ENCODE measurements around the gene LARGE1.

The LARGE1 gene

DNA sequence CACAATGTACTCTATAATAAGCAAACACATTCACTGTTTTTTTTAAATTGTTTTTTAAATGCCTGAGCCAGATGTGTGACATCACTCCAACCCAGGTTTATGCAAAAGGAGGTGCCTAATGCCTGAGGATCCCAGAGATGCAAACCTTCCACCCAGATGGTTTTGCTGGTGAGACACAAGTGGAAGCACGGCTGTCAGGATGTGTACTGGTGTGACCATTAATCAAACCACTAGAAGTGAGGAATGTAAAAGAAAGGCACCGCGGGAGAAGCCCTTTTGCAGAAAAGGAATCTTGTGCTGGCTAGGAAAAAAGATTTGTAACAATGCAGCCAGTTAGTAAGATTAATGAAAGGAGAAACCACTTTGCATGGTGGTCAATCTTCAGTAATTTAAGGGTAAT, 407.4 kb downstream of the LARGE1 start:
- TF ChIP-seq, protein P1, sequence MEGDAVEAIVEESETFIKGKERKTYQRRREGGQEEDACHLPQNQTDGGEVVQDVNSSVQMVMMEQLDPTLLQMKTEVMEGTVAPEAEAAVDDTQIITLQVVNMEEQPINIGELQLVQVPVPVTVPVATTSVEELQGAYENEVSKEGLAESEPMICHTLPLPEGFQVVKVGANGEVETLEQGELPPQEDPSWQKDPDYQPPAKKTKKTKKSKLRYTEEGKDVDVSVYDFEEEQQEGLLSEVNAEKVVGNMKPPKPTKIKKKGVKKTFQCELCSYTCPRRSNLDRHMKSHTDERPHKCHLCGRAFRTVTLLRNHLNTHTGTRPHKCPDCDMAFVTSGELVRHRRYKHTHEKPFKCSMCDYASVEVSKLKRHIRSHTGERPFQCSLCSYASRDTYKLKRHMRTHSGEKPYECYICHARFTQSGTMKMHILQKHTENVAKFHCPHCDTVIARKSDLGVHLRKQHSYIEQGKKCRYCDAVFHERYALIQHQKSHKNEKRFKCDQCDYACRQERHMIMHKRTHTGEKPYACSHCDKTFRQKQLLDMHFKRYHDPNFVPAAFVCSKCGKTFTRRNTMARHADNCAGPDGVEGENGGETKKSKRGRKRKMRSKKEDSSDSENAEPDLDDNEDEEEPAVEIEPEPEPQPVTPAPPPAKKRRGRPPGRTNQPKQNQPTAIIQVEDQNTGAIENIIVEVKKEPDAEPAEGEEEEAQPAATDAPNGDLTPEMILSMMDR (IDR thresholded peaks at IDR 0.05; ENCODE audit: low read depth, low read length): no peak

DNA sequence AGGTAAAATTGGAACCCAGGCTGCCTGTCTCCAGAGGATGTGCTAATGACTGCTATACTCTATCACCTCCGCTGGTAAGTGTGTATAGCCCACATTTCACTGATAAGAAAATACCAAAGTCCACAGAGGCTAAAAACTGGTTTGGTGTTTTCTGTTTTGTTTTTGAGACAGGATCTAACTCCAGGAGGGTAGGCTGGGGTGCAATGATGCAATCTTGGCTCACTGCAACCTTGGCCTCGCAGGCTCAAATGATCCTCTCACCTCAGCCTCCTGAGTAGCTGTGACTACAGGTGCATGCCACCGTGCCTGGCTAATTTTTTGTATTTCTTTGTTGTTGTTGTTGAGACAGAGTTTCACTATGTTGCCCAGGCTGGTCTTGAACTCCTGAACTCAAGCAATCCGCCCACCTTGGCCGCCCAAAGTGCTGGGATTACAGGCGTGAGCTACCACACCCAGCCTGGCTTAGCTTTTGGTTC, 409.8 kb downstream of the LARGE1 start:
- TF ChIP-seq, protein P1 (IDR thresholded peaks at IDR 0.05; ENCODE audit: low read depth, low read length): no peak
- no peak for DNase-seq (ENCODE audit: extremely low read depth, low read depth)

More for the DNA sequence above, 407.4 kb downstream of the LARGE1 start:
- no peak for DNase-seq (ENCODE audit: extremely low read depth, low read depth)

DNA sequence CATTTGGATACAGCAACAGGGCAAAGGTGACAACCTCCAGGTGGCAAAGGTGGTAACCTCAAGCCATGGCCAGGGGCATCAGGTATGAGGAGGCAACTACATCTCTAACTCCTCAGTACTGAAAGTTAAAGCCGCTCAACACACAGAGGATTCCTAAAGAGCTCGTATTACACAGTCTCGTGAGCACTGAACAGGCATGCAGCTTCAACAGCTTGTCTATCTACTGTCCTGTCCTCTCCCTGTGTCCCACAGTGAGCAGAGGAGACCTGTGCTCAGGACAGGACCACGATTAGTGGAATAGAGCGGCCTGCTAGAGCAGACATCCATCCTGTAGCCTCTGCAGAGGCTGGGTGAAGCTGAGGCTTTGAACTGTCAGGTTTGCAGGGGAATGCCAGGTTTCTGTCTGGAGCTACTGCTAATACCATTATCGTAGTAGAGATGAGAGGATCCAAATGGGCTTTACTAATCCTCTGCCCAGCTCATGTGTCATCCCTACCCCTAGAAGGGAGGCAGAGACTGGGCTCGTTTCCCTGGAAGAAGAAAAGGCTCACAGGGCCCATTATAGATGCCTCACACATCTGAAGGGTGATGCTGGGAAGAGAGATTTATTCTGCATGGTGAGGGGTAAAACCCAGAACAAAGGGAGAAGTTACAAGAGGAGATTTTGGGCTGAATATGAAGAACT, 415.2 kb downstream of the LARGE1 start:
- no peak for DNase-seq (ENCODE audit: extremely low read depth, low read depth)

DNA sequence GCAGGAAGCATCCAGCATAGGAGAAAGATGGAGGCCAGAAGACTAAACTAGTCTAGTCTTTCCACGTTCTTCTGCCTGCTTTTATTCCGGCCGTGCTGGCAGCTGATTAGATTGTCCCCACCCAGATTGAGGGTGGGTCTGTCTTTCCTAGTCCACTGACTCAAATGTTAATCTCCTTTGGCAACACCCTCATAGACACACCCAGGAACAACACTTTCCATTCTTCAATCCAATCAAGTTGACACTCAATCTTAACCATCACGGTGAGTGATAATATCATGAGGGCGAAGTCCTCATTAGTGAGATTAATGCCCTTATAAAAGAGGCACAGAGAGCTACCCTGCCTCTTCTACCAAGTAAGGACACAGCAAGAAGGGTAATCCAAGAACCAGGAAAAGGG, 424.2 kb downstream of the LARGE1 start:
- DNase-seq (ENCODE audit: extremely low read depth, low read depth): no peak
- TF ChIP-seq, protein P1 (IDR thresholded peaks at IDR 0.05; ENCODE audit: low read depth, low read length): no peak

More for the DNA sequence above, 415.2 kb downstream of the LARGE1 start:
- TF ChIP-seq, protein P1 (IDR thresholded peaks at IDR 0.05; ENCODE audit: low read depth, low read length): no peak

DNA sequence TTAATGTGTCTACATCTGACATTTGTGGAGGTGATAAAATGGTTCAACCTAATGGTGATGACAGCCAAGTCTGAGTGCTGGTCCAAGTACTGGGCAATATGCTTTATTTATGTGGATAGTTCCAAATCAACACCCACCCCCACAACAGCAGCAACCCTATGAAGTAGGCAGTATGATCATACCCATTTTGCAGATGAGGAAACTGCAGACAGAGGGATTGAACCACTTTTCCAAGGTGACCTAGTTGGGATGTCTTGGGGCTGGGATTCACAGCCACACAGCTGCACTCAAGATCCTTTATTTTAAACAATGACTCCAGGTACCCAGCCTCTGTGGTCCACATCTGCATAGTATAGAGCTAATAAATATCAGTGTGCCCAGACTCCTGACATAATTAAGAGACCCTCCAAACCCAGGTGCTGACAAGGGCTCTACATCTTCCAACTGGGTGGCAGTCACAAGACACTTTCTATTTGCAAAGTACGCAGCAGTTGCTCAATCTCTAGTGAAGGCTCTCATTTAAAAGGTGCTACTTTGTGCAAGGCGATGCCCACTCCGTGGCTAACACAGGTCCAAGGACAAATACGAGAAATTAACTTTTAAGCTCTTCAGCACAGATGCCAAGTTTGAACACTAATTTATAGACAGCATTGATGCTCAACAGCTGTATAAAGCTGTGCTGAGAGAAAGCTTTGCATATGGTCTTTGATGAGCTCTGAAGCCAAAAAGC, 426.6 kb downstream of the LARGE1 start:
- TF ChIP-seq, protein P1 (IDR thresholded peaks at IDR 0.05; ENCODE audit: low read depth, low read length): no peak

DNA sequence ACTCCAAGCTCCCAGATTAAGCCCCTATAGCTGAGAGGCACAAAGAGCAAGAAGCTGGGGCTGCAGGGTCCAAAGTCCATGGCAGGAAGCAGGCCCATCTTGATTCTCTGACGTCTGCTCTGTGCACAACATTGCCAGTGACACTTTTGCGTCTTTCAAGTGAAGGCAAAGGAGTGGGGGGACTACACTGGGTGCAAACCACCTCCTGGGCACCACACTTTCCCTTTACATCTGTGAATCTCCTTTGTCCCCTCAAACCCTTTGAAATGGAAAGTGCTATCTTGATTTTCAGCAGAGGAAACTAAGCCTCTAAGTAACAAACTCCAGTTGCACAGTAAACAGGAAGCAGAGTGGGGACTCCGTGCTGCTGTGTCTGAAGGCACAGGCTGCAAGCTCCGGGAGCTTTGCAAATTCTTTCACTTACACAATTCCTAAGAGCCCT, 428.0 kb downstream of the LARGE1 start:
- TF ChIP-seq, protein P1 (IDR thresholded peaks at IDR 0.05; ENCODE audit: low read depth, low read length): no peak
- no peak for DNase-seq (ENCODE audit: extremely low read depth, low read depth)

More for the DNA sequence above, 426.6 kb downstream of the LARGE1 start:
- no peak for DNase-seq (ENCODE audit: extremely low read depth, low read depth)

Data from AG09319 (cell line).